ENCODE measurements around the gene CNN3. TPM values are rescaled to one million over a fixed set of nuclear protein-coding genes. Genes with fewer than 3 reads are reported as not detected.

CNN3 gene
- total and polyA plus RNA-seq, 2 donors (not counting 3 experiments of a cell fraction or from before 2014, with no cell fraction given) = 174 to 392 TPM

DNA sequence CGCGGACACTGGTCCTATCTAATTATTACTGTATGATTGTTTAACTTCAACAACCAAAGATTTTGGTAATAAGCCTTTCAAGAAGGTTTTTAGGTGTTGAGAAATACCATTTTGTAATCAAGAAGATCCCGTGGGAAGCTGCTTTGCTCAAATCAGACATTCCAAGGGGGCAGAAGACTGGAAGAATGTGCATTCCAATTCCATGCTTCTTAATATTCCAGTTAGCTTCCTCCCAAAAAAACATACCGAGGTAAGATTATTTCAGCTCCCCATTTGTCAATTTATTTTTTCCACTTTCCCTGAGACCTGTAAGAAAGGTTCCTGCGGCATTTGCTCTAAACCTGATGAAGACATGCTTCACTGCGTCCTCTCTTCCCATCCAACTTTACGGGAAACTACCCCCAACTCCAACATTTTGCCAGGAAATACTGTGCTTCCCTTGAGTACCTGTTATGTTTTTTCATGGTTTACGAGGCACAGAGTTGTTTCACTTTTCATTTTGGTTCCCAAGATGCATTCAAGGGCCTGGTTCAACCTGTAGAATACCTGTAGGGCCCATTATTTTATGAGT is 4.1 kb downstream of the CNN3 start:
- POLR2A ChIA-PET = no interaction called here
- BruUV-seq (replicated peaks) = no TSS peak
- intact Hi-C loops (cut with micrococcal nuclease) = no loop called here

More for the DNA sequence above, 4.1 kb downstream of the CNN3 start:
- peak overlapping the region; percentile 32 for H3K4me2 ChIP-seq (ENCODE audit: insufficient read depth, low read length)
- H3K79me2 ChIP-seq (ENCODE audit: control insufficient read depth, insufficient read depth, low read length) = peaks cover 86% of the 10 kb centered on the region
- H3K9me1 ChIP-seq (replicated peaks; ENCODE audit: control insufficient read depth, extremely low read depth, insufficient read depth, low read length) = no peaks in the 10 kb centered on the region
- no peak for FAIRE-seq
- H3K9me3 ChIP-seq (replicated peaks; ENCODE audit: control insufficient read depth, insufficient read depth, low read length) = no peaks in the 10 kb centered on the region
- no peak for DNase-seq (ENCODE audit: low read depth, low spot score)
- H3K27ac ChIP-seq (ENCODE audit: insufficient read depth, low read depth, low read length) = no peak overlapping the region
- dilution Hi-C loops (cut with MboI; ENCODE audit: extremely low pct_ligation_motif_present, low sequenced_read_pairs) = loop anchor here (25.0 kb wide), 1 partner anchor 114 kb away; no protein-coding TSS in a partner anchor
- H3K4me3 ChIP-seq (replicated peaks in 1 of 3; ENCODE audit: insufficient read depth in 1 of 3, low read depth in 1 of 3, low read length in 3 of 3) = no peak overlapping the region
- H3K9ac ChIP-seq (replicated peaks; ENCODE audit: extremely low read depth, insufficient read depth, low read length) = no peak overlapping the region
- H3K27me3 ChIP-seq (ENCODE audit: control insufficient read depth in 2 of 2, insufficient read depth in 2 of 2, low read length in 2 of 2) = no peaks in the 10 kb centered on the region
- TF ChIP-seq MYC (IDR thresholded peaks at IDR 0.05; ENCODE audit: low read depth, low read length) (no peak), POLR2A (IDR thresholded peaks at IDR 0.05; ENCODE audit: low read depth, low read length) (no peak), POLR2AphosphoS5 (IDR thresholded peaks at IDR 0.05; ENCODE audit: insufficient read depth, low read depth, low read length) (no peak), CTCF (IDR thresholded peaks at IDR 0.05; ENCODE audit: extremely low read depth in 1 of 2, insufficient read depth in 1 of 2, low read depth in 1 of 2, low read length in 2 of 2) (no peak), MAX (IDR thresholded peaks at IDR 0.05; ENCODE audit: insufficient read depth, insufficient read length) (no peak)
- peaks cover 47% of the 10 kb centered on the region for H3K4me1 ChIP-seq (ENCODE audit: control insufficient read depth, extremely low read depth, insufficient read depth, low read length)
- peaks cover 0 to 4% of the 10 kb centered on the region in 2 experiments for H3K36me3 ChIP-seq (ENCODE audit: control insufficient read depth in 2 of 2, extremely low read depth in 1 of 2, insufficient read depth in 2 of 2, low read length in 2 of 2)
- H2AFZ ChIP-seq (ENCODE audit: low read depth, low read length) = no peak overlapping the region
- CTCF ChIA-PET = interaction anchor here (0.7 to 7.8 kb wide), 6 partner anchors 16 to 120 kb away, joined by 3 to 57 read pairs (median 4); no protein-coding TSS in a partner anchor
- H4K20me1 ChIP-seq (replicated peaks; ENCODE audit: control insufficient read depth, extremely low read depth, insufficient read depth, low read length) = peaks cover 20% of the 10 kb centered on the region

Measured in endothelial cell of umbilical vein (primary cell).